ENCODE results near the gene VWDE.

DNA sequence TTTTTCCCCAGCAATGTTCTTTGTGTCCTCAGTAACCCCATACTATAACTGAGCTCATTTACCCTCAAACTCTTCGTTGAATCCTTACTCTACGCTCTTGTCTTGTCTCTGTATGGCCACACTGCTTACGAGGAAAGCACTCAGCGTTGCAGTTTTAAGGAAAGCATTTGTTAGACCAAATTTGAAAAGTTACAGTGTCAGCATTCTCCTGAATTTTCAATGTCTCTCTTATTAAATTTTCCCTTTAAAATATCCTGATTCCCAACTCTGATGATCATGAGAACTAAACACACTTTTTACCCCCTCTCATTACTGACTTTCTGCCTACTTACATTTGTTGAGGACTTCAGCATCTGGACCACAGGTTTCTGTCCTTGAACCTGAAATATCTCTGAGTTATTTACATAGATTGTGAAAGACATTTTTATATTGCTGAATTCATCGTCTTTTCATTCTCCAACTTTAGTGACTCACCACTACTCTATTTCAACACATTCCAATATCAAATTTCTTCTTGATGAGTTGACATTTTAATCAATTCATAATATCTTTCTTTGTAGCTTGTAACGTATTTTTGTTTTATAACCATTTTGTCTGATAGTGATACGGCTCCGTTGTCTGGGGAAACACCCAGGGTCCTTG is 19.8 kb upstream of the VWDE start:
- TF ChIP-seq, protein P1, sequence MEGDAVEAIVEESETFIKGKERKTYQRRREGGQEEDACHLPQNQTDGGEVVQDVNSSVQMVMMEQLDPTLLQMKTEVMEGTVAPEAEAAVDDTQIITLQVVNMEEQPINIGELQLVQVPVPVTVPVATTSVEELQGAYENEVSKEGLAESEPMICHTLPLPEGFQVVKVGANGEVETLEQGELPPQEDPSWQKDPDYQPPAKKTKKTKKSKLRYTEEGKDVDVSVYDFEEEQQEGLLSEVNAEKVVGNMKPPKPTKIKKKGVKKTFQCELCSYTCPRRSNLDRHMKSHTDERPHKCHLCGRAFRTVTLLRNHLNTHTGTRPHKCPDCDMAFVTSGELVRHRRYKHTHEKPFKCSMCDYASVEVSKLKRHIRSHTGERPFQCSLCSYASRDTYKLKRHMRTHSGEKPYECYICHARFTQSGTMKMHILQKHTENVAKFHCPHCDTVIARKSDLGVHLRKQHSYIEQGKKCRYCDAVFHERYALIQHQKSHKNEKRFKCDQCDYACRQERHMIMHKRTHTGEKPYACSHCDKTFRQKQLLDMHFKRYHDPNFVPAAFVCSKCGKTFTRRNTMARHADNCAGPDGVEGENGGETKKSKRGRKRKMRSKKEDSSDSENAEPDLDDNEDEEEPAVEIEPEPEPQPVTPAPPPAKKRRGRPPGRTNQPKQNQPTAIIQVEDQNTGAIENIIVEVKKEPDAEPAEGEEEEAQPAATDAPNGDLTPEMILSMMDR (IDR thresholded peaks at IDR 0.05) = no peak
- TF ChIP-seq EZH2 (IDR thresholded peaks at IDR 0.05) = no peak

All from neural progenitor cell (in vitro differentiated cells).